GM18868 (cell line): ENCODE results near the gene TIGD1.
"Not testable (repeated sequence)": the region's sequence is repeated elsewhere in the genome, so short reads cannot be mapped to it uniquely, and the experiment has no call there.

Source experiments
- ATAC-seq: cut with Tn5 transposase; IDR thresholded peaks from one replicate; pipeline ENCODE4 v1.9.1; 2021; ENCODE audit warnings: mild to moderate bottlenecking, moderate library complexity; ENCODE audit not compliant: unreplicated experiment

TIGD1 gene

GRCh38 chr2:232571026-232571474 lies 20.7 kb upstream of the TIGD1 start:
- no peak for ATAC-seq

- not testable (repeated sequence) for ATAC-seq
Observed at GRCh38 chr2:232570481-232570880, 20.1 kb upstream of the TIGD1 start.

- ATAC-seq = no peak
Observed at GRCh38 chr2:232569541-232569940, 19.2 kb upstream of the TIGD1 start.

- no peak for ATAC-seq
Observed at GRCh38 chr2:232568161-232568560, 17.8 kb upstream of the TIGD1 start.

GRCh38 chr2:232567721-232568120 lies 17.4 kb upstream of the TIGD1 start:
- ATAC-seq = no peak

- no peak for ATAC-seq
Observed at GRCh38 chr2:232563580-232563979, 13.2 kb upstream of the TIGD1 start.

GRCh38 chr2:232562515-232563151 lies 12.3 kb upstream of the TIGD1 start:
- ATAC-seq = no peak

GRCh38 chr2:232556426-232556825 lies 6.1 kb upstream of the TIGD1 start:
- ATAC-seq = no peak

- ATAC-seq = no peak
Observed at GRCh38 chr2:232551776-232552175, 1.4 kb upstream of the TIGD1 start.

GRCh38 chr2:232551250-232551638 lies 887 bp upstream of the TIGD1 start:
- no peak for ATAC-seq

- ATAC-seq = no peak
Observed at GRCh38 chr2:232549655-232550353, 553 bp downstream of the TIGD1 start.

- no peak for ATAC-seq
Observed at GRCh38 chr2:232547991-232548390, 2.4 kb downstream of the TIGD1 start.

- no peak for ATAC-seq
Observed at GRCh38 chr2:232545511-232546375, 4.6 kb downstream of the TIGD1 start.

GRCh38 chr2:232544674-232545073 lies 5.7 kb downstream of the TIGD1 start:
- ATAC-seq = no peak

GRCh38 chr2:232543928-232544631 lies 6.3 kb downstream of the TIGD1 start:
- ATAC-seq = no peak

- no peak for ATAC-seq
Observed at GRCh38 chr2:232543491-232543890, 6.9 kb downstream of the TIGD1 start.

- no peak for ATAC-seq
Observed at GRCh38 chr2:232542715-232543467, 7.5 kb downstream of the TIGD1 start.

GRCh38 chr2:232541961-232542714 lies 8.2 kb downstream of the TIGD1 start:
- no peak for ATAC-seq

GRCh38 chr2:232541195-232541960 lies 9.0 kb downstream of the TIGD1 start:
- ATAC-seq = no peak
